CD4-positive, alpha-beta memory T cell (primary cell): ENCODE results near the gene CRYGA. TPM values are rescaled to one million over a fixed set of nuclear protein-coding genes. Genes with fewer than 3 reads are reported as not detected.

Experiments
- CTCF ChIA-PET: fragments of 350-600 bp; sonication (Branson Sonifier 250); formaldehyde crosslinking; loops from one replicate; lab custom pipeline; 2021; ENCODE audit warnings: inconsistent platforms; ENCODE audit not compliant: partially characterized antibody; lab: Charles Lee
- POLR2A ChIA-PET: fragments of 350-600 bp; sonication (Branson Sonifier 250); formaldehyde crosslinking; loops from one replicate; lab custom pipeline; 2021; ENCODE audit not compliant: partially characterized antibody; lab: Charles Lee
- DNase-seq, 5 donors: peaks; one replicate each; pipeline versions ENCODE4 v3.0.0 to v3.0.0-alpha.2; 2020 to 2022; ENCODE audit warnings: mixed read lengths in 1 of 5
- H3K27ac ChIP-seq: one replicate; pipeline ENCODE4 v1.7.0; 2013; ENCODE audit warnings: low read depth, low read length
- H3K27me3 ChIP-seq: 2 replicates; pipeline ENCODE4 v1.7.0; 2013; ENCODE audit warnings: mild to moderate bottlenecking, low read length, moderate library complexity; ENCODE audit not compliant: insufficient read depth
- H3K36me3 ChIP-seq: 2 replicates; pipeline ENCODE4 v1.7.0; 2013; ENCODE audit warnings: mild to moderate bottlenecking, low read length, moderate library complexity; ENCODE audit not compliant: insufficient read depth
- H3K4me1 ChIP-seq: 2 replicates; pipeline ENCODE4 v1.7.0; 2013; ENCODE audit warnings: mild to moderate bottlenecking, low read length, moderate library complexity; ENCODE audit not compliant: insufficient read depth
- H3K4me3 ChIP-seq, 2 donors: one replicate each; pipeline ENCODE4 v1.7.0; 2013; ENCODE audit warnings: low read length in 2 of 2, mild to moderate bottlenecking in 1 of 2
- H3K9me3 ChIP-seq, 2 donors: one replicate each; pipeline ENCODE4 v1.7.0; 2013; ENCODE audit warnings: low read length in 2 of 2, control low read depth in 1 of 2; ENCODE audit not compliant: control insufficient read depth in 1 of 2
- H3K27ac Mint-ChIP-seq, 7 donors: one replicate each; pipeline ENCODE4 v1.8.0; 2020 to 2021; ENCODE audit warnings: mixed read lengths in 7 of 7, mild to moderate bottlenecking in 6 of 7, inconsistent platforms in 3 of 7, moderate library complexity in 3 of 7
- H3K27me3 Mint-ChIP-seq, 2 donors: one replicate each; pipeline ENCODE4 v1.8.0; 2020 to 2021; ENCODE audit warnings: mixed read lengths in 2 of 2
- H3K36me3 Mint-ChIP-seq, 2 donors: one replicate each; pipeline ENCODE4 v1.8.0; 2020 to 2021; ENCODE audit warnings: mixed read lengths in 2 of 2, inconsistent platforms in 1 of 2, mild to moderate bottlenecking in 1 of 2
- H3K4me1 Mint-ChIP-seq, 4 donors: one replicate each; pipeline ENCODE4 v1.8.0; 2020 to 2021; ENCODE audit warnings: mixed read lengths in 4 of 4, mild to moderate bottlenecking in 1 of 4
- H3K4me3 Mint-ChIP-seq, 8 donors: one replicate each; pipeline ENCODE4 v1.8.0; 2020 to 2021; ENCODE audit warnings: mixed read lengths in 8 of 8, mild to moderate bottlenecking in 7 of 8, moderate library complexity in 6 of 8, inconsistent platforms in 3 of 8
- H3K9me3 Mint-ChIP-seq, 8 donors: one replicate each; pipeline ENCODE4 v1.8.0; 2020 to 2021; ENCODE audit warnings: mixed read lengths in 8 of 8, mild to moderate bottlenecking in 5 of 8, inconsistent platforms in 3 of 8, moderate library complexity in 1 of 8
- intact Hi-C: fragments of 100-400 bp; cut with micrococcal nuclease; formaldehyde crosslinking; loops from one replicate; pipeline ENCODE4 v1.15.1; 2023
- polyA plus RNA-seq, 2 donors: library from polyadenylated mRNA; unstranded; fragments of 300-500 nt; fragmentation: Illumina TruSeq; gene quantifications; one replicate each; pipeline ENCODE4 v1.2.3, GENCODE V29; 2021
- total RNA-seq, 2 experiments: library from RNA; stranded (reverse); gene quantifications; one replicate each; pipeline ENCODE4 v1.2.3, GENCODE V29; 2021

The CRYGA gene
- total and polyA plus RNA-seq, 4 experiments from 2014 or later = not detected

GRCh38 chr2:208135794-208136715 is 27.3 kb downstream of the CRYGA start:
- Histone ChIP-seq H3K27me3 (no peaks in the 10 kb centered on the region), H3K4me1 (no peaks in the 10 kb centered on the region), H3K27ac (no peak overlapping the region), H3K4me3 (no peak overlapping the region), H3K36me3 (no peaks in the 10 kb centered on the region), H3K9me3 (no peaks in the 10 kb centered on the region)
- Mint-ChIP-seq H3K4me3 (no peak overlapping the region), H3K9me3 (peaks cover 0 to 8% (median 4%) of the 10 kb centered on the region in 8 donors), H3K4me1 (peaks cover 0 to 6% (median 1%) of the 10 kb centered on the region in 4 donors), H3K36me3 (peaks cover 0 to 3% of the 10 kb centered on the region in 2 donors), H3K27ac (no peak overlapping the region), H3K27me3 (no peaks in the 10 kb centered on the region)
- intact Hi-C loops = no loop called here
- no peak for DNase-seq
- ChIA-PET POLR2A (no interaction called here), CTCF (interaction anchor here (1.7 kb wide), 1 partner anchor 10 kb away, joined by 3 read pairs; the partner anchor contains the start of gene CRYGB)

DNA sequence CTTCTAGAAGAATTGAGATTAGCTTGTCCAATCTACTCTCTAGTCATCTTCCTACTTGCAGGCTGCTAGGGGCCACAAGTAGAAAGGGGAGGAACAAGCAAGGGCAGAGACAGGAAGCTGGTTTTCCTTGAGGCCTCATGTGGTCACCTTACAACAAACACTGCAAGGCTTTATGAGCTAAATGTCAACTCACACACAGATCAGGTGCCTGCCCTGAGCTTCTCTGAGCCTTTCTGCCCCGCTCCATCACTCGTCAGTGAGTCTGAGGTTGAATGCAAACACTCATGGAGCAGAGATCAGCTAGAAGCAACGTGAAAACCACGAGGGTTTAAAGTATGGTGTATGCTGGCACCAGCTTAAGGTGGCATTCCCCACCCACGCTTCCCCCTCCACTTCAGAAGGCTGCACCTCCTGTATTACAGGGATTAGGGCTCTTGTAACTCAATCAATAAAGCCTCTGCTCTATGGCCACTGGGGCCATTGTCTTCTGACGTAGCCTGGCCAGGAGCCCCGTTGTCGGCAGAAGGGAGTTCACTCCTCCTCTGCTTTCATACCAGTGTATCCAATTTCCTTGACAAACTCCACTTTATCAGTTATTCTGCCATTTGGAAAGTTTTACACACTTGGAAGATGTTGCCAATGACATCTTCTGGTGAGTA is 28.3 kb downstream of the CRYGA start:
- peaks cover 0 to 3% of the 10 kb centered on the region in 2 donors for H3K36me3 Mint-ChIP-seq
- CTCF ChIA-PET = no interaction called here
- Histone ChIP-seq H3K36me3 (no peaks in the 10 kb centered on the region), H3K4me1 (no peaks in the 10 kb centered on the region), H3K27me3 (no peaks in the 10 kb centered on the region), H3K4me3 (no peak overlapping the region), H3K9me3 (no peaks in the 10 kb centered on the region), H3K27ac (no peak overlapping the region)
- no peaks in the 10 kb centered on the region for H3K27me3 Mint-ChIP-seq
- intact Hi-C loops = no loop called here
- POLR2A ChIA-PET = no interaction called here
- H3K4me3 Mint-ChIP-seq = no peak overlapping the region
- peak overlapping the region in 1 of 7 donors; percentile 24 for H3K27ac Mint-ChIP-seq
- no peak for DNase-seq
- H3K4me1 Mint-ChIP-seq = peaks cover 0 to 6% (median 1%) of the 10 kb centered on the region in 4 donors
- peaks cover 0 to 8% (median 4%) of the 10 kb centered on the region in 8 donors for H3K9me3 Mint-ChIP-seq

DNA sequence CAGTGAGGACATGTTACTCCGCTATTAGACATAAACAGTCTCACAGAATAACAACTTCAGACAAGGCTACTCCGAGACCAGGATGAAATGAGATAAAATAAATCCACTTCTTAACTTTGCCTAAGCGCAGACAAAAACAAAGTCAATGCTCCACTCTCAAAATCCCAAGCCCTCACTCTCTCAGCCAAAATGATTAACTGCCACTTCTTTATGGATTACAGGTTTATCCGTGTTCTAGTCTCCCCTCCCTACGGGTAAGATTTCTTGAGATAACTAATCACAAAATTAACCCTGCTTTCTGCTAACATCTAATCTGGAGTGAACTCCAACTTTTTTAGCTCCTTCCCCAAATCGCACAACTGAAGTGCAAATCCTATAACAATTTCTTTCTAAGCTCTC is 32.7 kb downstream of the CRYGA start:
- Histone ChIP-seq H3K36me3 (no peaks in the 10 kb centered on the region), H3K27me3 (no peaks in the 10 kb centered on the region), H3K9me3 (no peaks in the 10 kb centered on the region), H3K4me1 (no peaks in the 10 kb centered on the region), H3K4me3 (no peak overlapping the region), H3K27ac (no peak overlapping the region)
- peaks cover 7 to 13% of the 10 kb centered on the region in 2 donors for H3K27me3 Mint-ChIP-seq
- peaks cover 0 to 6% (median 1%) of the 10 kb centered on the region in 4 donors for H3K4me1 Mint-ChIP-seq
- H3K27ac Mint-ChIP-seq = no peak overlapping the region
- H3K9me3 Mint-ChIP-seq = peaks cover 0 to 2% (median 0%) of the 10 kb centered on the region in 8 donors
- no peak overlapping the region for H3K4me3 Mint-ChIP-seq
- POLR2A ChIA-PET = no interaction called here
- no peak for DNase-seq
- H3K36me3 Mint-ChIP-seq = no peaks in the 10 kb centered on the region
- intact Hi-C loops = no loop called here
- CTCF ChIA-PET = interaction anchor here (1.4 kb wide), 1 partner anchor 12 kb away, joined by 3 read pairs; no protein-coding TSS in a partner anchor

DNA sequence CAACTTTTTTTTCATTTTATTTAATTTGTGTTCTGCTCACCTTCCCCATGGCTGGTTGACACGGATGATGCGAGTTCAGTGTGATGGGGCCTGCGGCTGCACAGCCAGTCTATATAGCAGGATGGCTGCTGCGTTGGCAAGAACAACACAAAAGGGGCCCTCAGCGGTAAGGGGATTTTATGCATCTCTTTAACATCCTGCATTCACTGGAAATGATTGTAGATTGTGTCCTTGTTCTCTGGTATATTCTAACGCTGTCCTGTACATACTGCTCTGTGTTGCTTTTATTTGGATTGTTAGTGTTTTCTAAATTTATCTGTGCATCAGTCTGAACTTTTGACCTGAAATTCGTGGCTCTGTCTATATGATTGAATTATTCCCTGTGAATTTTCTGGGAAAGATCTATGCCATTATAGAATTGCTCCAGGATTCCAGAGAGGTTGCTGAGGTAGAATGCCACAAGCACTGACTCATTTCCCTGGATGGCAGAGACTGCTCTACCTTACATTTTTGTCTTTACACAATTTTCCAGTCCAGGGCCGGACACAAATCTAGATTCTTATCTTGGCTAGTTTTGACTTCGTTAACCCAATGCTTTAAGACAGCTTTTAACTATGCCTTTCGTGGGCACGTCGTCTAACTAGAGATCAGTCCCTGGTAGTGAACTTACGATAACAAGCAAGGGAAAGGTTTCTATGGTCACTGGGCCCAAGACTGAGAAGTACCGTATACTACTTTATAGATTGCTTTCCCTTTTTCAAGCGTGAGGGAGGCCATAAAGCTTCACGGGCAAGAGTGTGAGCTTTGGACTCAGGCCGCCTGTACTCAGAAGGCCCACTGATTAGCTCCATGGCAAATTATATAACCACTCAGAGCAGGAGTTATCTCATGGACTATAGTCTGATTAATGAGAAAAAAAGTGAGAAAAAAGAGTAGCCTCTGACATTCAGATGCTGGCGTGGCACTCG is 33.4 kb downstream of the CRYGA start, which contains the start of gene CRYGC:
CRYGC (minus strand) TSS at position 85 of the 968 bp plus-strand sequence; CDS start at position 49, 36 bp downstream.
- Mint-ChIP-seq H3K36me3 (no peaks in the 10 kb centered on the region), H3K4me1 (peaks cover 0 to 4% (median 2%) of the 10 kb centered on the region in 4 donors), H3K27me3 (peaks cover 13 to 17% of the 10 kb centered on the region in 2 donors), H3K27ac (no peak within 1 kb of the TSS), H3K9me3 (peaks cover 0 to 2% (median 0%) of the 10 kb centered on the region in 8 donors), H3K4me3 (no peak within 1 kb of the TSS)
- intact Hi-C loops = no loop called here
- Histone ChIP-seq H3K36me3 (no peaks in the 10 kb centered on the region), H3K4me3 (no peak within 1 kb of the TSS), H3K27ac (no peak within 1 kb of the TSS), H3K4me1 (no peaks in the 10 kb centered on the region), H3K9me3 (no peaks in the 10 kb centered on the region), H3K27me3 (no peaks in the 10 kb centered on the region)
- ChIA-PET POLR2A (no interaction called here), CTCF (interaction anchor here (1.4 kb wide), 1 partner anchor 12 kb away, joined by 3 read pairs; no protein-coding TSS in a partner anchor)
- no peak for DNase-seq

- Histone ChIP-seq H3K36me3 (no peaks in the 10 kb centered on the region), H3K4me3 (no peak overlapping the region), H3K27me3 (peaks cover 5% of the 10 kb centered on the region), H3K4me1 (no peaks in the 10 kb centered on the region), H3K27ac (no peak overlapping the region), H3K9me3 (no peaks in the 10 kb centered on the region)
- CTCF ChIA-PET = no interaction called here
- POLR2A ChIA-PET = no interaction called here
- Mint-ChIP-seq H3K27me3 (peaks cover 23 to 27% of the 10 kb centered on the region in 2 donors), H3K27ac (no peak overlapping the region), H3K4me1 (peaks cover 6 to 16% (median 8%) of the 10 kb centered on the region in 4 donors), H3K4me3 (no peak overlapping the region), H3K9me3 (peaks cover 0 to 4% (median 0%) of the 10 kb centered on the region in 8 donors), H3K36me3 (no peaks in the 10 kb centered on the region)
- intact Hi-C loops = no loop called here
- no peak for DNase-seq
Measured at GRCh38 chr2:208128136-208128535, 35.3 kb downstream of the CRYGA start.

- POLR2A ChIA-PET = no interaction called here
- Histone ChIP-seq H3K4me3 (no peak overlapping the region), H3K9me3 (no peaks in the 10 kb centered on the region), H3K36me3 (no peaks in the 10 kb centered on the region), H3K4me1 (no peaks in the 10 kb centered on the region), H3K27me3 (peaks cover 5% of the 10 kb centered on the region), H3K27ac (no peak overlapping the region)
- Mint-ChIP-seq H3K9me3 (peaks cover 0 to 4% (median 0%) of the 10 kb centered on the region in 8 donors), H3K36me3 (no peaks in the 10 kb centered on the region), H3K4me1 (peaks cover 6 to 16% (median 8%) of the 10 kb centered on the region in 4 donors), H3K27me3 (peaks cover 23 to 27% of the 10 kb centered on the region in 2 donors), H3K4me3 (no peak overlapping the region), H3K27ac (no peak overlapping the region)
- intact Hi-C loops = no loop called here
- no peak for DNase-seq
- CTCF ChIA-PET = no interaction called here
Measured at GRCh38 chr2:208127090-208127489, 36.3 kb downstream of the CRYGA start.
